Neural progenitor cell (in vitro differentiated cells): Measurements from ENCODE around the gene TXNRD3. TPM values are rescaled to one million over a fixed set of nuclear protein-coding genes. Genes with fewer than 3 reads are reported as not detected.
"Not testable (repeated sequence)": the region's sequence is repeated elsewhere in the genome, so short reads cannot be mapped to it uniquely, and the experiment has no call there.

ENCODE experiments used
- DNase-seq: peaks from one replicate; pipeline ENCODE4 v3.0.0-alpha.2; 2016; ENCODE audit warnings: low spot score
- H2AFZ ChIP-seq: fragments of 200-600 bp; sonication (generic); replicated peaks from 2 replicates; pipeline ENCODE4 v1.6.1; 2016; ENCODE audit warnings: antibody characterized with exemption
- H3F3A ChIP-seq: fragments of 200-600 bp; sonication (generic); 2 replicates; pipeline ENCODE4 v1.6.1; 2016; ENCODE audit warnings: antibody characterized with exemption, low read depth
- H3K27ac ChIP-seq: fragments of 200-600 bp; sonication (generic); 2 replicates; pipeline ENCODE4 v1.5.1; 2016; ENCODE audit warnings: mild to moderate bottlenecking
- H3K27me3 ChIP-seq: fragments of 200-600 bp; sonication (generic); 2 replicates; pipeline ENCODE4 v1.6.1; 2016; ENCODE audit warnings: mild to moderate bottlenecking, moderate library complexity
- H3K36me3 ChIP-seq: fragments of 200-600 bp; sonication (generic); 2 replicates; pipeline ENCODE4 v1.5.1; 2016
- H3K4me1 ChIP-seq: fragments of 200-600 bp; sonication (generic); 2 replicates; pipeline ENCODE4 v1.6.1; 2016; ENCODE audit warnings: mixed run types
- H3K4me2 ChIP-seq: fragments of 200-600 bp; sonication (generic); 2 replicates; pipeline ENCODE4 v1.6.1; 2016
- H3K4me3 ChIP-seq: fragments of 200-600 bp; sonication (generic); 2 replicates; pipeline ENCODE4 v1.5.1; 2016
- H3K79me2 ChIP-seq: fragments of 200-600 bp; sonication (generic); 2 replicates; pipeline ENCODE4 v1.6.1; 2016; ENCODE audit warnings: low read depth
- H3K9ac ChIP-seq: fragments of 200-600 bp; sonication (generic); 2 replicates; pipeline ENCODE4 v1.6.1; 2016
- H3K9me3 ChIP-seq: fragments of 200-600 bp; sonication (generic); 2 replicates; pipeline ENCODE4 v1.5.1; 2016; ENCODE audit warnings: low read depth
- H4K20me1 ChIP-seq: fragments of 200-600 bp; sonication (generic); 2 replicates; pipeline ENCODE4 v1.6.1; 2016; ENCODE audit warnings: low read depth
- H3K27ac Mint-ChIP-seq: 3 replicates; pipeline ENCODE4 v1.8.0; 2021; ENCODE audit warnings: mixed read lengths
- H3K27me3 Mint-ChIP-seq: 2 replicates; pipeline ENCODE4 v1.8.0; 2022; ENCODE audit warnings: low read depth, mild to moderate bottlenecking, inconsistent platforms, moderate library complexity, mixed read lengths; ENCODE audit not compliant: insufficient read depth
- H3K36me3 Mint-ChIP-seq: 3 replicates; pipeline ENCODE4 v1.8.0; 2021; ENCODE audit warnings: mixed read lengths
- H3K4me1 Mint-ChIP-seq: 3 replicates; pipeline ENCODE4 v1.8.0; 2021; ENCODE audit warnings: mixed read lengths
- H3K4me3 Mint-ChIP-seq: 3 replicates; pipeline ENCODE4 v1.8.0; 2021; ENCODE audit warnings: mild to moderate bottlenecking, moderate library complexity, mixed read lengths
- H3K9me3 Mint-ChIP-seq: 3 replicates; pipeline ENCODE4 v1.8.0; 2020; ENCODE audit warnings: mixed read lengths
- EZH2 ChIP-seq: fragments of 200-600 bp; sonication (generic); IDR thresholded peaks from 2 replicates; pipeline ENCODE4 v1.6.1; 2017; ENCODE audit warnings: antibody characterized with exemption, mild to moderate bottlenecking, moderate library complexity
- EZH2phosphoT487 ChIP-seq: fragments of 200-600 bp; sonication (generic); IDR thresholded peaks from 2 replicates; pipeline ENCODE4 v1.6.1; 2017; ENCODE audit warnings: antibody characterized with exemption
- total RNA-seq: library from RNA; depleted of rRNA; stranded (reverse); fragments of >200 nt; gene quantifications from 2 replicates; pipeline ENCODE4 v1.2.3, GENCODE V29; 2015; ENCODE audit warnings: low replicate concordance
- TF ChIP-seq, protein P1 (sequence below): fragments of 200-600 bp; sonication (generic); IDR thresholded peaks from 2 replicates; pipeline ENCODE4 v1.5.1; 2017; ENCODE audit warnings: antibody characterized with exemption, mild to moderate bottlenecking

TXNRD3 gene
- total RNA-seq, 1 donor from 2014 or later: 10.3 TPM

DNA sequence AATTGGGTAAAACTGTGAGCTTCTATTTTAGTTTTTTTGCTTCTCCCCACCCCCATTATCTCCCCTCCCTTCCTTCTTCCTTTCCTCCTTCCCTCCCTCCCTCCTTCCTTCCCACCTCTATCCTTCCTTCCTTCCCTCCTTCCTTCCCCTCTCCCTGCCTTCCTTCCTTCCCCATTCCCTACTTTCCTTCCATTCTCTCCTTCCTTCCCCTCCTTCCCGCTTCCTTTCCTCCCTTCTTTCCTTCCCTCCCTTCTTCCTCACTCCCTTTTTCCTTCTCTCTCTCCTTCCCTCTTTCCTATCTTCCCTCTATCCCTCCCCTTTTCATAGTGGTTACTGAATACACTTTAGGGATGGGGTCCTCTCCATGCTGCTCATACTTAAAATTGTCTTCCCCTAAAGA lies 55.8 kb downstream of the TXNRD3 start:
- H3K27ac ChIP-seq: no peak overlapping the region
- no peak overlapping the region for H3K9ac ChIP-seq
- no peak for DNase-seq
- H4K20me1 ChIP-seq: no peaks in the 10 kb centered on the region
- H3K4me2 ChIP-seq: no peak overlapping the region
- no peak overlapping the region for H3K4me3 Mint-ChIP-seq
- no peak for TF ChIP-seq EZH2
- TF ChIP-seq EZH2phosphoT487: no peak
- TF ChIP-seq, protein P1, sequence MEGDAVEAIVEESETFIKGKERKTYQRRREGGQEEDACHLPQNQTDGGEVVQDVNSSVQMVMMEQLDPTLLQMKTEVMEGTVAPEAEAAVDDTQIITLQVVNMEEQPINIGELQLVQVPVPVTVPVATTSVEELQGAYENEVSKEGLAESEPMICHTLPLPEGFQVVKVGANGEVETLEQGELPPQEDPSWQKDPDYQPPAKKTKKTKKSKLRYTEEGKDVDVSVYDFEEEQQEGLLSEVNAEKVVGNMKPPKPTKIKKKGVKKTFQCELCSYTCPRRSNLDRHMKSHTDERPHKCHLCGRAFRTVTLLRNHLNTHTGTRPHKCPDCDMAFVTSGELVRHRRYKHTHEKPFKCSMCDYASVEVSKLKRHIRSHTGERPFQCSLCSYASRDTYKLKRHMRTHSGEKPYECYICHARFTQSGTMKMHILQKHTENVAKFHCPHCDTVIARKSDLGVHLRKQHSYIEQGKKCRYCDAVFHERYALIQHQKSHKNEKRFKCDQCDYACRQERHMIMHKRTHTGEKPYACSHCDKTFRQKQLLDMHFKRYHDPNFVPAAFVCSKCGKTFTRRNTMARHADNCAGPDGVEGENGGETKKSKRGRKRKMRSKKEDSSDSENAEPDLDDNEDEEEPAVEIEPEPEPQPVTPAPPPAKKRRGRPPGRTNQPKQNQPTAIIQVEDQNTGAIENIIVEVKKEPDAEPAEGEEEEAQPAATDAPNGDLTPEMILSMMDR: no peak
- H3K9me3 ChIP-seq: no peaks in the 10 kb centered on the region
- no peak overlapping the region for H3K27ac Mint-ChIP-seq
- H3K36me3 Mint-ChIP-seq: peaks cover 3% of the 10 kb centered on the region
- H3K79me2 ChIP-seq: no peaks in the 10 kb centered on the region
- H3F3A ChIP-seq: no peaks in the 10 kb centered on the region
- H3K9me3 Mint-ChIP-seq: peaks cover 10% of the 10 kb centered on the region
- H3K36me3 ChIP-seq: peaks cover 3% of the 10 kb centered on the region
- H3K27me3 Mint-ChIP-seq: no peaks in the 10 kb centered on the region
- H3K4me1 Mint-ChIP-seq: no peaks in the 10 kb centered on the region
- H3K27me3 ChIP-seq: no peaks in the 10 kb centered on the region
- H3K4me1 ChIP-seq: no peaks in the 10 kb centered on the region
- no peak overlapping the region for H2AFZ ChIP-seq
- H3K4me3 ChIP-seq: no peak overlapping the region

DNA sequence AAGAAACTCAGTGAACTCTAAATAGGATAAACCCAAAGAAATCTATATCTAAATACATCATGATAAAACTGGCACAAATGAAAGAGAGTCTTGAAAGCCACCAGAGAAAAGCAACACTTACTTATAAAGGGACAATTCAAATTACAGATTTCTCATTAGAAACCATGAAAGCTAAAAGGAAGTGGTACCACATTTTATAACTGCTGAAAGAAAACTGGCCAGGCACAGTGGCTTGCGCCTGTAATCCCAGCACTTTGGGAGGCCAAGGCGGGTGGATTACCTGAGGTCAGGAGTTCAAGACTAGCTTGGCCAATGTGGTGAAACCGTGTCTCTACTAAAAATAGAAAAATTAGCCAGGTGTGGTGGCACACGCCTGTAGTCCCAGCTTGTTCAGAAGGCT lies 59.4 kb downstream of the TXNRD3 start:
- not testable (repeated sequence) for H3K27me3 Mint-ChIP-seq, DNase-seq, H3F3A ChIP-seq, H3K36me3 ChIP-seq, H3K27ac Mint-ChIP-seq, H3K4me2 ChIP-seq, H3K4me1 ChIP-seq, H3K4me3 ChIP-seq, H3K36me3 Mint-ChIP-seq, H3K27me3 ChIP-seq, H3K79me2 ChIP-seq, H3K9me3 ChIP-seq, H3K9ac ChIP-seq, H2AFZ ChIP-seq, H3K27ac ChIP-seq, H3K4me3 Mint-ChIP-seq, H4K20me1 ChIP-seq, H3K4me1 Mint-ChIP-seq
- H3K9me3 Mint-ChIP-seq: peaks cover 22% of the 10 kb centered on the region

DNA sequence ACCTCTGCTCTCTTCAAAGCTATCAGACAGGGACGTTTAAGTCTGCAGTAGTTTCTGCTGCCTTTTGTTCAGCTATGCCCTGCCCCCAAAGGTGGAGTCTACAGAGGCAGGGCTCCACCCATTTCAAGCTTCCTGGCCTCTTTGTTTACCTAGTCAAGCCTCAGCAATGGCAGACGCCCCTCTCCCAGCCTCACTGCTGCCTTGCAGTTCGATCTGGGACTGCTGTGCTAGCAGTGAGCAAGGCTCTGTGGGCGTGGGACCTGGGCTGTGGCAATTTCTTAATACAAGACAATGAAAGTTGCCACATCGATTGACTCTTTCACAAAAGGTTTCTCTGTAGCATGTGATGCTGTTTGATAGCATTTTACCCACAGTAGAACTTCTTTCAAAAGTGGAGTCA lies 63.4 kb downstream of the TXNRD3 start:
- DNase-seq, H3K4me1 Mint-ChIP-seq, H3K4me3 Mint-ChIP-seq, H3K27me3 Mint-ChIP-seq, H3K9ac ChIP-seq, H3K4me2 ChIP-seq, H3K27ac ChIP-seq, H3K27me3 ChIP-seq, H3K36me3 ChIP-seq, H3F3A ChIP-seq, H4K20me1 ChIP-seq, H3K79me2 ChIP-seq, H3K4me1 ChIP-seq, H3K9me3 ChIP-seq, H3K36me3 Mint-ChIP-seq, H3K27ac Mint-ChIP-seq, H3K4me3 ChIP-seq: not testable (repeated sequence)
- H2AFZ ChIP-seq: peak overlapping the region; percentile 42
- peaks cover 49% of the 10 kb centered on the region for H3K9me3 Mint-ChIP-seq

DNA sequence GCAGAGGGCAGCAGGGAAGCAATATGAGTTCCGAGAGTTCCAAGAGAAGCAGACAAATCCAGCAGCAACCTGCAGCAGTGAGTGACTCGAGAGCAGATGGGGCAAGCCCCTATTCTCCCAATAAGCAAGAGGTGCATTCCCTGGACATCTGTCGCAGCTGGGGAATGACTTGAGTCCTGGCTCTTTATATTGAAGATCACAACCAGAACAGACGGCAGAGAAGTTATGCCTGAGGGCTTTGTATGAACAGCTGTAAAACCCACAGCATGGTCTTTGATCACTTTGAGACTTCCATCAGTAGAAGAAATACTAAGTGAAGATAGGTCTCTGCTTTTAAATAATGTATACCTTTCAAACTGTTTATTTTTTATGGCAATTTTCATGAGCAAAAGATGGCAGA lies 72.6 kb downstream of the TXNRD3 start:
- Mint-ChIP-seq H3K9me3 (peaks cover 6% of the 10 kb centered on the region), H3K4me1 (no peaks in the 10 kb centered on the region), H3K4me3 (no peak overlapping the region), H3K27me3 (peaks cover under 1% of the 10 kb centered on the region), H3K36me3 (no peaks in the 10 kb centered on the region), H3K27ac (no peak overlapping the region)
- Histone ChIP-seq H3K4me2 (no peak overlapping the region), H3F3A (no peaks in the 10 kb centered on the region), H2AFZ (no peak overlapping the region), H3K9me3 (no peaks in the 10 kb centered on the region), H3K79me2 (no peaks in the 10 kb centered on the region), H3K4me3 (no peak overlapping the region), H3K27me3 (no peaks in the 10 kb centered on the region), H3K9ac (no peak overlapping the region), H3K27ac (no peak overlapping the region), H3K4me1 (no peaks in the 10 kb centered on the region), H4K20me1 (no peaks in the 10 kb centered on the region), H3K36me3 (no peaks in the 10 kb centered on the region)
- no peak for DNase-seq
- no peak for TF ChIP-seq EZH2phosphoT487
- TF ChIP-seq, protein P1: no peak
